Heart left ventricle (tissue), 16 donors: ENCODE data around the gene OR13C5. TPM values are rescaled to one million over a fixed set of nuclear protein-coding genes. Genes with fewer than 3 reads are reported as not detected.

ENCODE experiments used
- ATAC-seq, 4 donors: fragments of 200-7000 bp; cut with Tn5 transposase; one replicate each; pipeline ENCODE4 v1.9.1; 2020 to 2022; ENCODE audit warnings: moderate library complexity in 4 of 4, mild to moderate bottlenecking in 3 of 4, moderate number of reproducible peaks in 1 of 4
- DNase-seq, 5 donors: peaks; one replicate each; pipeline ENCODE4 v3.0.0-alpha.2; 2020
- H3K27ac ChIP-seq, 12 donors: fragments of 200-600 bp; sonication (generic) in 4 of 12; one replicate each; pipeline versions ENCODE4 v1.5.0 to v1.8.0; 2016 to 2022; ENCODE audit warnings: mild to moderate bottlenecking in 2 of 12
- H3K27me3 ChIP-seq, 9 donors: fragments of 200-600 bp; sonication (generic) in 2 of 9; one replicate each; pipeline versions ENCODE4 v1.5.1 to v1.8.0; 2016 to 2022; ENCODE audit warnings: mild to moderate bottlenecking in 3 of 9
- H3K36me3 ChIP-seq, 9 donors: fragments of 200-600 bp; sonication (generic) in 2 of 9; one replicate each; pipeline versions ENCODE4 v1.5.0 to v1.8.0; 2018 to 2022; ENCODE audit warnings: mild to moderate bottlenecking in 2 of 9
- H3K4me1 ChIP-seq, 12 donors: fragments of 200-600 bp; sonication (generic) in 4 of 12; one replicate each; pipeline versions ENCODE4 v1.5.0 to v1.8.0; 2016 to 2022; ENCODE audit warnings: mild to moderate bottlenecking in 3 of 12
- H3K4me3 ChIP-seq, 12 donors: fragments of 200-600 bp; sonication (generic) in 4 of 12; one replicate each; pipeline versions ENCODE4 v1.5.0 to v1.8.0; 2017 to 2022; ENCODE audit warnings: mild to moderate bottlenecking in 9 of 12, moderate library complexity in 4 of 12
- H3K9me3 ChIP-seq, 12 donors: fragments of 200-600 bp; sonication (generic) in 4 of 12; one replicate each; pipeline versions ENCODE4 v1.5.0 to v1.8.0; 2016 to 2022; ENCODE audit warnings: mild to moderate bottlenecking in 1 of 12
- CTCF ChIP-seq, 12 donors: fragments of 200-600 bp; sonication (generic) in 4 of 12; IDR thresholded peaks; one replicate each; pipeline versions ENCODE4 v1.5.0 to v1.8.0; 2018 to 2022; ENCODE audit warnings: antibody characterized with exemption in 12 of 12, mild to moderate bottlenecking in 5 of 12
- POLR2A ChIP-seq, 2 donors: fragments of 450-650 bp; IDR thresholded peaks; one replicate each; pipeline ENCODE4 v1.6.1; 2017; ENCODE audit warnings: antibody characterized with exemption in 2 of 2, mild to moderate bottlenecking in 2 of 2, moderate library complexity in 2 of 2
- WGBS, 4 donors: extraction: QIAGEN DNeasy Blood & Tissue Kit in 2 of 4; methylation state at CpG; one replicate each; pipeline versions ENCODE4 v1.1.5 to v1.1.7; 2013 to 2018; 5-methylcytosine and 5-hydroxymethylcytosine counted together
- intact Hi-C, 10 donors: fragments of 100-400 bp; cut with DNase I; formaldehyde crosslinking; loops; one replicate each; pipeline versions ENCODE4 v1.11.1 to v1.14.2; 2022
- polyA plus RNA-seq, 2 donors: library from polyadenylated mRNA; stranded (reverse); fragments of 200-250 nt; gene quantifications; one replicate each; pipeline ENCODE4 v1.2.3, GENCODE V29; 2013
- total RNA-seq, 9 donors: library from RNA; depleted of rRNA in 2 of 9; stranded (reverse); fragments of >200 nt in 2 of 9; fragmentation: NEBNext Ultra II Directional in 3 of 9; extraction: Animal tissue kit (Norgen Biotek cat#: 25700) in 3 of 9; gene quantifications; one replicate each; pipeline versions ENCODE4 v1.1.0 to v1.2.4, GENCODE V29; 2016 to 2023
- donor health status: ischemic (EF 13 %, LVEDD 7.1; RV severe dilation, severe dysfunction).
- donor health status: healthy with polysubstance abuse.
- donor health status: DM: no; HTN: yes; CAD: no.
- donor health status: DM: no; HTN: no; CAD: no.
- donor health status: ischemic (EF 25% LVEDD 6.9; RV normal size, moderate dysfunction).
- donor health status: ischemic (EF 25% LVEDD 5.7; RV mildly dilated, moderate dysfunction).
- donor health status: healthy.
- donor health status: DM: yes; HTN: yes; CAD: no.
- donor health status: ischemic (EF 35%, LVEDD 5.7; RV mildly dilated, moderate dysfunction).
- donor health status: nonischemic (EF 11% LVEDD 7.7; RV severe dilation, severe dysfunction).
- donor health status: DM: yes; HTN: yes; CAD: no.
- donor health status: PGD.
- donor health status: ischemic (EF 29% LVEDD 5.4; RV normal size, mild dysfunction).
- donor health status: nonischemic (EF 23%, LVEDD 6.1; RV moderate dilation, normal function).

OR13C5 gene
- total and polyA plus RNA-seq, 11 donors, result not detected

GRCh38 chr9:104580562-104580961 is 18.7 kb downstream of the OR13C5 start:
- DNase-seq (no peak), ATAC-seq (no peak)
- no peak overlapping the region for H3K4me3 ChIP-seq
- no peaks in the 10 kb centered on the region for H3K9me3 ChIP-seq
- intact Hi-C loops, result no loop called here
- WGBS, 4 donors, result 81 to 90% (median 86%) methylated on average over 1 of the region's 1 CpG
- no peak overlapping the region for H3K27ac ChIP-seq
- H3K4me1 ChIP-seq, result no peaks in the 10 kb centered on the region
- no peaks in the 10 kb centered on the region for H3K27me3 ChIP-seq
- H3K36me3 ChIP-seq, result no peaks in the 10 kb centered on the region
- TF ChIP-seq CTCF (IDR thresholded peaks at IDR 0.05) (no peak), POLR2A (IDR thresholded peaks at IDR 0.05) (no peak)

DNA sequence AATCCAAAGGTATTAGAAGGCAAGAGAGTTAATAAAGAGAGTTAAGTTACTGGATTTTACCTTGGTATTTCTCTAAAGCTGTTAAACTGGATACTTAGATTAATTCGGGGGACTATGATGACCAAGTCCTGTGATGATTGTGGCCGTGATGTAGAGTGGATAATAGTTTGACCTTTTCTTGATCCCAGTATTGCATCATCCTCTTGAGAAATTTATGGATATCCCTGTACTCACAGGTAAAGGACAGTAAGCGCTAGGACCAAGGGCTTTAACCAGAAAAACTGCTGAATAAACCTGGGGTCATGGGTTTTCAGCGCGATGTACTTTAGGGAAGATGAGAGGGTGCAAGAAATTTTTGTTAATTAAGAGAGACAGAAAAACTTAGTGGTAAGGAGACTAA is 21.9 kb downstream of the OR13C5 start:
- no peak for ATAC-seq
- Histone ChIP-seq H3K4me1 (no peaks in the 10 kb centered on the region), H3K36me3 (no peaks in the 10 kb centered on the region), H3K27ac (no peak overlapping the region), H3K4me3 (no peak overlapping the region), H3K27me3 (no peaks in the 10 kb centered on the region), H3K9me3 (peaks cover 0 to 12% (median 0%) of the 10 kb centered on the region in 12 donors)
- DNase-seq, result no peak
- intact Hi-C loops, result no loop called here
- 78 to 86% (median 83%) methylated on average over 5 of the region's 5 CpGs for whole genome bisulfite sequencing, 4 donors
- TF ChIP-seq POLR2A (IDR thresholded peaks at IDR 0.05) (no peak), CTCF (IDR thresholded peaks at IDR 0.05) (no peak)

- ATAC-seq, result no peak
- Histone ChIP-seq H3K4me3 (no peak overlapping the region), H3K9me3 (peaks cover 0 to 23% (median 0%) of the 10 kb centered on the region in 12 donors), H3K4me1 (no peaks in the 10 kb centered on the region), H3K36me3 (no peaks in the 10 kb centered on the region), H3K27me3 (no peaks in the 10 kb centered on the region), H3K27ac (no peak overlapping the region)
- TF ChIP-seq CTCF (IDR thresholded peaks at IDR 0.05) (no peak), POLR2A (IDR thresholded peaks at IDR 0.05) (no peak)
- WGBS, 4 donors, result 64 to 79% (median 69%) methylated on average over 2 of the region's 2 CpGs
- intact Hi-C loops, result no loop called here
- no peak for DNase-seq
Observed at GRCh38 chr9:104575456-104575855, 23.8 kb downstream of the OR13C5 start.

DNA sequence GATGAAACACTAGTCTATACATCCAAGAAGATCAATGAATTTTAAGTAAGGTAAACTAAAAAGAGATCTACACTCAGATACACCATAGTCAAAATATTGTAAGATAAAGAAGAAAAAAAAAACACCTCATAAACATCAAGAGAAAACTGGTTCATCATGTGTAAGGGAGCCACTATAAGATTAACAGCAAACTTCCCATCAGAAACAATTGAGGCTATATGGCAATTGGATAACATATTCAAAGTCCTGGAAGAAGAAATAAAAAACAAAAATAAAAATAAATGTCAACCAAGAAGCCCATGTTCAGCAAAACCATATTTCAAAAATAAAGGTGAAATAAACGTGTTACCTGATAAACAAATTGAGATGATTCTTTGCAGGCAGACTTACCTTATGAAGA is 26.6 kb downstream of the OR13C5 start:
- no peak for TF ChIP-seq POLR2A (IDR thresholded peaks at IDR 0.05)
- TF ChIP-seq CTCF (IDR thresholded peaks at IDR 0.05), result no peak
- H3K36me3 ChIP-seq, result no peaks in the 10 kb centered on the region
- peaks cover 0 to 23% (median 0%) of the 10 kb centered on the region in 12 donors for H3K9me3 ChIP-seq
- no peak overlapping the region for H3K4me3 ChIP-seq
- DNase-seq (no peak), ATAC-seq (no peak)
- no peaks in the 10 kb centered on the region for H3K4me1 ChIP-seq
- WGBS, 4 donors, result 53 to 67% (median 59%) methylated on average over 1 of the region's 1 CpG
- no peaks in the 10 kb centered on the region for H3K27me3 ChIP-seq
- H3K27ac ChIP-seq, result no peak overlapping the region
- intact Hi-C loops, result no loop called here
